ENCODE measurements around the gene SUSD2. TPM values are rescaled to one million over a fixed set of nuclear protein-coding genes. Genes with fewer than 3 reads are reported as not detected.

The SUSD2 gene
- total RNA-seq, 4 donors from 2014 or later: 10.7 to 367 (median 209) TPM

DNA sequence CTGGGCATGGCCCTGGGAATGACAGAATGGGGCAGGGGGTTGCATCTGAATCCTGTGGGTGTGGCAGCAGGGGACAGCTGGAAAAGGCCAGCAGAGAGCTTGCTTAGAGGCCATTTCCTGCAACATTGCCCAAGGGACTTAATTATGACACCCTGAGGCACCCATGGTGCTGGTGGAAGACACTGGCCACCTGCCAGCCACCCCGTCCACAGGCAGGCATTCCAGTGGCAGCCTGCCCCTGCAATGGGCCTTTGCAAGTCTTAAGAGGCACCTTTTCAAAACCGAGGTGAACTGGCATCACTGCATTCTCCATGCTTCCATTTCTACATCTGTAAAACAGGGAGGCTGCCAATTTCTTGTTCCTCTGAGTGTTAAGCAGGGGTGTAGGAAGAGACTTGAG lies 21.6 kb upstream of the SUSD2 start:
- Histone ChIP-seq H3K4me1 (peaks cover 0 to 34% (median 25%) of the 10 kb centered on the region in 4 donors), H3K9me3 (no peaks in the 10 kb centered on the region), H3K27ac (peak overlapping the region in 1 of 4 donors; percentile 17), H3K27me3 (no peaks in the 10 kb centered on the region), H3K36me3 (peaks cover 0 to 16% (median 0%) of the 10 kb centered on the region in 3 donors), H3K4me3 (no peak overlapping the region)
- no peak for TF ChIP-seq POLR2A (IDR thresholded peaks at IDR 0.05)
- TF ChIP-seq, protein P1, sequence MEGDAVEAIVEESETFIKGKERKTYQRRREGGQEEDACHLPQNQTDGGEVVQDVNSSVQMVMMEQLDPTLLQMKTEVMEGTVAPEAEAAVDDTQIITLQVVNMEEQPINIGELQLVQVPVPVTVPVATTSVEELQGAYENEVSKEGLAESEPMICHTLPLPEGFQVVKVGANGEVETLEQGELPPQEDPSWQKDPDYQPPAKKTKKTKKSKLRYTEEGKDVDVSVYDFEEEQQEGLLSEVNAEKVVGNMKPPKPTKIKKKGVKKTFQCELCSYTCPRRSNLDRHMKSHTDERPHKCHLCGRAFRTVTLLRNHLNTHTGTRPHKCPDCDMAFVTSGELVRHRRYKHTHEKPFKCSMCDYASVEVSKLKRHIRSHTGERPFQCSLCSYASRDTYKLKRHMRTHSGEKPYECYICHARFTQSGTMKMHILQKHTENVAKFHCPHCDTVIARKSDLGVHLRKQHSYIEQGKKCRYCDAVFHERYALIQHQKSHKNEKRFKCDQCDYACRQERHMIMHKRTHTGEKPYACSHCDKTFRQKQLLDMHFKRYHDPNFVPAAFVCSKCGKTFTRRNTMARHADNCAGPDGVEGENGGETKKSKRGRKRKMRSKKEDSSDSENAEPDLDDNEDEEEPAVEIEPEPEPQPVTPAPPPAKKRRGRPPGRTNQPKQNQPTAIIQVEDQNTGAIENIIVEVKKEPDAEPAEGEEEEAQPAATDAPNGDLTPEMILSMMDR (IDR thresholded peaks at IDR 0.05): no peak
- no peak for DNase-seq

DNA sequence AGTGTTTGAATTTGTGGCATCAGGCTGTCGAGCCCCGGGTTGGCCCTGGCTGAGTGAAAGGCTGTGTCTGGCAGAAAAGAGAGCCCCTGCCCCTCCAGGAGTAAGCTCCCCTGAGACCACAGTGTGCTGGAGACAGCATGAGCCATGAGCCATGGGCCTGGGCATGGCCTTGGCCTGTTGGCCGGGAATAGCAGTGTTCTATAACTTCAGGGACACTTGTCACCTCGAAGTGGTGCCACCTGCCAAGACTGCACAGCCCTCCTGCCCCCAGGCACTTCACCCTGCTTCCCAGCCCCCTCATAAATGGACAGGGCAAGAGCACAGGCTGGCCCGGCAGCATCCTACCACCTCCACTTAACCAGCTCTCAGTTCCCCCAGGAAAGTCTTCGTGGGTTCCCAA lies 20.7 kb upstream of the SUSD2 start:
- H3K9me3 ChIP-seq: no peaks in the 10 kb centered on the region
- TF ChIP-seq POLR2A (IDR thresholded peaks at IDR 0.05): no peak
- TF ChIP-seq, protein P1 (IDR thresholded peaks at IDR 0.05): no peak
- peaks cover 0 to 25% (median 0%) of the 10 kb centered on the region in 3 donors for H3K36me3 ChIP-seq
- DNase-seq: no peak
- H3K4me3 ChIP-seq: no peak overlapping the region
- H3K27ac ChIP-seq: peak overlapping the region in 1 of 4 donors; percentile 17
- peaks cover 0 to 25% (median 17%) of the 10 kb centered on the region in 4 donors for H3K4me1 ChIP-seq
- H3K27me3 ChIP-seq: no peaks in the 10 kb centered on the region

DNA sequence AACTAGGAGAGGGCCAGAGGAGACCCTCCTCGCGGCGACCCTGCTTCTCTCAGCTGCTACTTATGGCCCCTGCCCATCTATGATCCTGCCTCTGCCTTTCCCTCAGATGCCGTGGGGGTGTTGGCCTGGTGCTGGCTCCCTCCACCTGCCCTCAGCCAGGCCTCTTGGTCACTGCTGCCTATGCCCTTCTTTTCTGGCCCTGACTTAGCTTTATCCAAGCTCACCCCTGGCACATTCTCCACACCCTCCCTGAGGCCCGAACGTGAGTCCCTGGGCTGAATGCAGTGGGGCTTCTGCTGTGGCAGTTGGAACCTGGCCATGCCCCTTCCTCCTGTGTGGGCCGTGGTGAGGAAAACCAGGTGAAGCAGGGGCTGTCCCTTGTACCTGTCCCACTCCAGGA lies 19.8 kb upstream of the SUSD2 start:
- Histone ChIP-seq H3K9me3 (no peaks in the 10 kb centered on the region), H3K4me1 (peaks cover 0 to 20% (median 17%) of the 10 kb centered on the region in 4 donors), H3K27me3 (no peaks in the 10 kb centered on the region), H3K36me3 (peaks cover 0 to 35% (median 0%) of the 10 kb centered on the region in 3 donors), H3K27ac (peak overlapping the region in 1 of 4 donors; percentile 25), H3K4me3 (no peak overlapping the region)
- TF ChIP-seq, protein P1 (IDR thresholded peaks at IDR 0.05): no peak
- no peak for TF ChIP-seq POLR2A (IDR thresholded peaks at IDR 0.05)
- DNase-seq: no peak

DNA sequence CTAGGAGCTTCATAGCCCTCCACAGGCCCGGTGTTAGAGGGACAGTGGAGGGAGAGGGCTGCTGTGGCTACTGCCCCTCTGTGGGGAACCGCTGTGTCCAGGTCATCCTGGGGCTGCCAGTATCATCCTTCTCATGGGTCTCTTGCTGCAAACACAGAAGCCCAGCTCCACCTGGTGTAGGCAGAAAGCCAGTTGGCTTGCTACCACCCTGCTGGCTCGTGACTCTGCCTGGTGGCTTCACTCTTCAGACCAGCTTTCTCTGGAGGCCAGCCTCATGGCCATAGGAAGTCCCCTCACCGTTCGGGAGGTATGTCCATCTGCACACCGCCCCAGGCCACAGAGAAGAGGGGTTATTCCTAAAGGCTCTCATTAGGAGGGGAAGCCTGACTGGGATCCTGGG lies 19.4 kb upstream of the SUSD2 start:
- H3K27ac ChIP-seq: no peak overlapping the region
- H3K9me3 ChIP-seq: no peaks in the 10 kb centered on the region
- peaks cover 0 to 20% (median 16%) of the 10 kb centered on the region in 4 donors for H3K4me1 ChIP-seq
- H3K4me3 ChIP-seq: no peak overlapping the region
- H3K27me3 ChIP-seq: no peaks in the 10 kb centered on the region
- DNase-seq: no peak
- TF ChIP-seq, protein P1 (IDR thresholded peaks at IDR 0.05): no peak
- TF ChIP-seq POLR2A (IDR thresholded peaks at IDR 0.05): no peak
- H3K36me3 ChIP-seq: peaks cover 0 to 39% (median 0%) of the 10 kb centered on the region in 3 donors

DNA sequence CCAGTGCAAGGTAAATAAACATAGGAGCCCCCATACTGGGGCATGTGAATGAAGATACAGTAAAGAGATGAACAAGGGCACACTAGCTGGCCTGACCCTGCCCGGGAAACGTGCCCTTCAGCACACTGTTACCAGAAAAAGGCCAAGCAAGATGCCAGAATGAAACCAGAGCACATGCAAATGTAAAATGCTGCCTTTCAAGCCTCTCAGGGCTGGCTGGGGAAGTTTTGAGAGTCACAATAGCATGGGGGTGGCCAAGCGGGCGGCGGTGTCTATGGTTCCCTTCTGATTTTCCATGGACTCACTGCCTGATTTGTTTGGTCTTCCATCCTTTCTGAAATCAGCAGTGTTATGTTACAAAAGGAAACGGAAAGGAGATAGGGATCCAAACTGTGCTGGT lies 18.9 kb upstream of the SUSD2 start:
- Histone ChIP-seq H3K36me3 (peaks cover 0 to 44% (median 0%) of the 10 kb centered on the region in 3 donors), H3K4me1 (peaks cover 0 to 16% (median 11%) of the 10 kb centered on the region in 4 donors)
- DNase-seq: no peak

More for the DNA sequence above, 18.9 kb upstream of the SUSD2 start:
- no peaks in the 10 kb centered on the region for H3K27me3 ChIP-seq
- H3K4me3 ChIP-seq: no peak overlapping the region
- no peaks in the 10 kb centered on the region for H3K9me3 ChIP-seq
- H3K27ac ChIP-seq: no peak overlapping the region
- no peak for TF ChIP-seq POLR2A (IDR thresholded peaks at IDR 0.05)
- TF ChIP-seq, protein P1 (IDR thresholded peaks at IDR 0.05): no peak

All from Peyer's patch (tissue), 4 donors.